Activated T-cell treated with anti-CD3 and anti-CD28 coated beads, Interleukin-2, amount 50 U/mL, for 1 hour (primary cell): ENCODE data around the gene ZNF197.
A peak's percentile ranks its signal among the peaks of the same experiment; 100 is the strongest.
"Not testable (repeated sequence)": the region's sequence is repeated elsewhere in the genome, so short reads cannot be mapped to it uniquely, and the experiment has no call there.

Source experiments
- DNase-seq: peaks from one replicate; pipeline ENCODE4 v3.0.0-alpha.2; 2020

Gene ZNF197

DNA sequence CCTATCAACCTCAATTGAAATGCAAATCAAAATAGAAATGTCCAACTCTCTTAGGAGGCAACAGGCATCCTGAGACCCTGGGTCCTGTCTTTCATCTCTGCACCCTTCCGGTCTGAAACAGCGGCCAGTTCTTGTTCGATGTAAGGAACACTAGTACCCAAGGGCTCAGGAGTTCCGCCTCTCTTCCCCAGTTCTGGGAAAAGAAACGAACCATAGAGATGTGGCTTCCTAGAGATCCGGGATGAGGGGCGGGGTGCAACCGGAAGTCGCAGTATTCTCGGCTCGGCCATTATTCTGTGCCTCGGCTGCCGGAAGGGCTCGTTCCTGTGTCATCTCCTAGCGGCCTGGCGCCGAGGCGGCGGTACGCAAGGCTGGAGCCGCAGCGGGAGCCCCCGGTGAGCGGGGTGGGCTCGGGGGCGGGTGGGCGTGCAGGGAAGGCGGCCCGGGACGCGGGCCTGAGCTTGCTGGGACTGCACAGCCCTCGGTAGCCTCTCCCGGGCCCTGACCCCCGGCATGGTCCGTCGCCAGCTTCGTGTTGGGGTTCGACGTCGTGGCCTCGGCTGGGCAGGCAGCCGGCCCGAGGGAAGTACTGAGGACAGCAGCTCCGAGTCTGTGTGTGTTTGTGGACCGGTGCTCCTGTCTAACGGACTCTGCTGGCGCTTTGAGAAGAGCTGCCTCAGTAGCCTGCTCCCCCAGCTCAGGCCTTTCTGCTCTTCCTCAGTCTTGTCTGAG lies at the start of gene ZNF197:
TSS of gene ZNF197 (plus strand) at position 288 of the 732 bp plus-strand sequence. CDS start 4,119 bp downstream, outside the sequence.
- peak; percentile 53 for DNase-seq

DNA sequence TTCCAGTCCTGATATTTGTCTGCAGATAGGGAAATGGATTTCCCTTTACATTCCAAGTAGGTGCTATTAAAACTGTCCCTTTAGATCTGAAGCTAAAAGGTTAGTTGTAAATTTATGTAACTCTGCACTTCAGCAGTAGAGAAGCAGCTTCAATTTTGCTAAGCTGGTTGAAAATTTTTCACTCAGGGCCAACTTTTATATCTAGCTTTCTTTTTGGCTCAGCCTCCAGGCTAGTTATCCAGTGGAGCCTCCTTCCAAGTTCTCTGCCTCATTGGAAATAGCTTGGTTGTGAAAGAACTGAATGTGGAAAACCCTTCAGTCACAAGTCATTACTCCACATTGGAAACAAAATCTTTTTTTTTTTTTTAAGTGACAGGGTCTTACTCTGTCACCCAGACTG lies 48.2 kb upstream of the ZNF197 start:
- DNase-seq = no peak

DNA sequence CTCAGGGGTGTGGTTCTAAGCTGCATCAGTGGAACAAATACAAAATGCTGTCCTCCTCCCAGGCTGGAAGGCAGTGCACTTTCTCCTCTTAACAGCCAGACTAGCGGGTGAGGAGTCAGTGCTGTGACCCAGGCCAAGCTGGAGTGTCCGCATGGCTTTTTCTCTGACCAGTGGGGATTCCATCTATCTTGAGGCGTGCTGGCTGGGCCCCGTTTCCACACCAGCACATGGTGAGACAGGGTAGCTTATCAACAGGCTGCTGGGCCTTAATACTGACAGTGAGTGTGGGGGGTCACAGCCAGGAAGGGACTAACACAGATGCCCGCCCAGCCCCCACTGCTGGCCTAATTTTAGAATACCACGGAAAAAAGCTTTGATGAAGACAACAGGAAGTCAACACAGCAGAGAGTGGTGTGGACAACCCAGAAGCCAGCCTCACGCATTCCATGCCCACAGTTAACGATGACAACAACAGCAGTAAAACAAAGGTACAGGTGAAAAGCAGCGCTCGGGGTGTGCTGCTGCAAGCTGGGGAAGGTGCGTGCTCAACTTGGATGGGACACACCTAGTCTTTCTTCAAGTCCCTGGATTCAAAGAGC lies 47.4 kb upstream of the ZNF197 start:
- not testable (repeated sequence) for DNase-seq

DNA sequence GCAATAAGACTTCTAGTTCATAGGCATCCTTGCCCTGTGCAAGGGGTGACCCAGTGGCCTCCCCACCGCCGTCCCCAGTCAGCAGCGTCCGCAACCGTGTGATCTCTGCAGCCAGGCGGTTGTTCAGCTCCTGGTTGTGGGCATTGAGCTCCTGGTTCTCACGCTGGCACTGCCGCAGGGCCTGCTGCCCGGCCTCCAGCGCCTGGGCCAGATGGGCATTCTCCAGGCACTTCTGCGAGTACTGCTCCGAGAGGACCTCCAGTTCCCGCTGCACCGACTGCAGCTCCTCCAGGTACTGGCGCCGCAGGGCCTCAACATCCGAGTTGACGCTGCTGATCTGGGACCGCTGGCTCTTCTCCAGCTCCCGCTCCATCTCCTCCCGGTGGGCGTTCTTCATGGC lies 46.5 kb upstream of the ZNF197 start:
- not testable (repeated sequence) for DNase-seq

DNA sequence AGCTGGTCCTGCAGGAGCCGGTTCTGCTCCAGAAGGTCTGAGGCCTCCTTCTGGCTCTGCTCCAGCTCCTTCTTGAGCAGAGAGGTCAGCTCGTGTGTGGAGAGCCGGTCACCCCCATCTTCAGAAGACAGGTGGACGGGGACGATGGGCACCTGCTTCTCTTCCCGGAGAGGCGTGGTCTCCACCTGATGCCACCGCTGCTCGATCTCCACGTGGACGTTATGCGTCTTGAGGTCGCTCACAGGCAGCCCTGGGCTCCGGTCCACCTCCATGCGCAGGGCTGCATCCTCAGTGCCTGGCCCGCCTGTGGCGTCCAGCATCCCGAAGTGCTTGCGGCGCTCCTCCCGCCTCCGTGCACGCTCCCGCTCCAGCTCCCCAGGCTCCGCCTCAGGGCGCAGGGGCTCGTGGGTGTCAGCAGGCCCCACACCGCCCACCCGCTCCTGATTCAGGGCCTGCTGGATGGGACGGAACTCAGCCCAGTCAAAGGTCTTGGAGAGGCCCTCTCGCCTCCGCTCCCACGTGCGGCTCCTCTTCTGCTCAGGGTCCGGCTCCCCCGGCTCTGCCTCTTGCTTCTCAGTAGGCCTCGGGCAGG lies 45.8 kb upstream of the ZNF197 start:
- DNase-seq = not testable (repeated sequence)

DNA sequence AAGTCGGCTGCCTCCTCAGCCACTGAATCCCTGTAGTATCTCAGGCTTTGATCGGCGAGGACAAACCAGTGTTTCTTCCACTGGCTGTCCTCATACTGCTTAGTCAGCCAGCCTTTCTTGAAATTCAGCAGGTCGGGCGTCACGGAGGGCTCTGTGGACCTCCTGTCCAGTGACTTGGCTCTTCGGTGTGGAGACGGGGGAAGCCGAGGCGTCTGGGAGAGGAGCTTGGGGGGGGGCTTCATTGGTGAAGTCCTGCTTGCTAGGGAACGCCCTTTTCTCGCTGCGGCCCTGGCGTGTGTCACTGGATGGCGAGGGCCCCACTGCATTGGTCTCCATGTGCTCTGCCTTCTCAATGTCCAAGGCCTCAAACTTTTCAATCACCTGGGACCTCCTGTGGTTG lies 45.1 kb upstream of the ZNF197 start:
- not testable (repeated sequence) for DNase-seq

DNA sequence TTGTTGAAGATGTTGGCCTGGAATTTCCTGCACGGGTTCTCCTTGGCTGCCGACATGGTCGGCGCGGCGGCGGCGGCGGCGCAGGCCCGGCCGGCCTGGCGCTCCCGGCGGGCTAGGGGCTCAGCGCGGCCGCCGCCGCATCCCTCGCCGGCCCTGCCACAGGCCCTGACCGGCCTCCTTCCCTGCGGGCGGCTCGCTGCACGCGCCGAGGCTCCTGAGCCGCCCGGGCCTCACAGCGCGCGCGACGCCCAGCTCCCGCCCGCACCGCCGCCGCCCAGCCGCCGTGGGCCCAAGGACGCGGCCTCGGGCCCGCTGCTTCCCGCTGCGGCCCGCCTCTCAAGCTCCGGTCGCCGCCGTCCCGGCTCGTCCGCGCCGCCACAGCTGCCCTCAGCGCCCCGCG lies 43.9 kb upstream of the ZNF197 start:
- not testable (repeated sequence) for DNase-seq

DNA sequence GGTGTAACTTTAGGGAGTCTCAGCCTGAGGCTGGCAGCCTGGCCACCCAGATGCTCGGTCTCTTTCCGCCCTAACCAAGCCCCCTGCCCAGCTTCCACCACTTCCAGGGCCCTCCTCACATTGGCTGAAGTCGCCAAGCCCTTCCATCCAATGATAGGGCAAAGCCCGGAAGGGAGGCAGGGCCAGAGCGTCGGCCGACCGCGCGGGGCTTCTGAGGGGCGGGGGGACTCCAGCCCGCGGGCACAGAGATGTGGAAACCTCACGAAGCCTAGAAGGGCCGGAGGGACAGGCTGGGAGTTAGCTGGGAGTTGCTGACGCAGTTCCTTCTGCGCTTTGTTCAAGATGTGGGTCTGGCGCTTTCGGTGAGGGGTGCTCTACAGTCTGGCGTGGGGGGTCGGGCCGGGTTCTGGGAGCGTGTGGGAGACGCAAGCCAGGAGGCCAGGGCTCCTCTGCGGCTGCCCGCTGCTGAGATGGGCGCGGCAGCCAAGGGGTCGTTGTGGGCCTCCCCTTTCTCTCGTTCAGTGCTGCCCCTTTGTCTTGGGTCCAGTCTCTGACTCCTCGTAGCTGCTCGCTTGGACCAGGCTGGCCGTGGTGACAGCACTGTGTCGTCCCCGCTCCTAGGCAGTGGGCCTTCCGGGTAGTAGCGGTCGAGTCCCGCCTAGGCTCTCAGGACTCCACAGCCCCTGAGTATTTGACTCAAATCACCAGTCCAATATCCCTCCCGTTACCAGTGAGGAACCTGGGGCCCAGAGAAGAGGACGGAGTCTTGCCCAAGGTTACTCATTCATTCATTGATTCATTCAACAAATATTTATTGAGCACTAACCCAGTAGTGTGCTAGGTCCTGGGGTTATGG lies 40.0 kb upstream of the ZNF197 start, which contains the start of gene ZNF660:
TSS of gene ZNF660 (plus strand) at position 319 of the 856 bp plus-strand sequence. CDS start 9,230 bp downstream, outside the sequence.
- no peak for DNase-seq

DNA sequence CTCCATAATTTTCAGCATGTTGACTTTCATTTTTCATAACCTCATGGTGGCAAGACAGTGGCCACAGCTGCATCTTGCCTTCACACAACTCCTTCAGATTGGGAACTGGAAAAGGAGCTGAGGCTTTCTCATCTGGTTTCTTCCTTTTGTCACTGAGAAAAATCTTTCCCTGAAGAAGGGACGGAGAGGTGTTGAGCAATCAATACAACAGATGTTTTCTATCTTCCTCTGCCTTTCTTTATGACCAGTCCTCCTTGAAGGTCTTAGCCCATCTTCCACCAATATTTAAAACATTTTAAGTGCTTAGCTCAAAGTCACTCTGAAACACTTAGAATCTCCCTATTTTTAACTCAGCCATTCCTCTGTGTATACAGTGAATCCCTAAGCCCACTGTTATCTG lies 28.2 kb upstream of the ZNF197 start:
- DNase-seq = no peak

DNA sequence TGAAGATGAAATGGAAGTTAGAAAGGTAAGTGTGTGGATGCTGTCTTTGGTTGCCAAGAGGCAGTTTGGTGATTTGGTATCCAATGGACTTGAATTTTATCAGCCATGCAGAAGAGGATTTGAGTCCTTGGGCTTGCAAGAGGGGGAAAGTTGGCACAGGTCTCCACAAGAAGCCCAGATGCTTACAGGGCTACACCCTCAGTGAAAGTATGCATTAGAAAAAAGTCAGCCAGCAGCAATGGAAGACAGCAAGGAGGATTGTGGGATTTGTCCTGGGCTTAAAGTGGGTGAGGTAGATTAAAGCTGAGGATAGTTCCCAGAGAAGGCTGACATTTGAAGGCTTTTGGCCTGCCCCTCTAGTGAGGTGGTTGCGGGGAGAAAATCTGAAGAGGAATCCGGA lies 23.1 kb upstream of the ZNF197 start:
- no peak for DNase-seq

DNA sequence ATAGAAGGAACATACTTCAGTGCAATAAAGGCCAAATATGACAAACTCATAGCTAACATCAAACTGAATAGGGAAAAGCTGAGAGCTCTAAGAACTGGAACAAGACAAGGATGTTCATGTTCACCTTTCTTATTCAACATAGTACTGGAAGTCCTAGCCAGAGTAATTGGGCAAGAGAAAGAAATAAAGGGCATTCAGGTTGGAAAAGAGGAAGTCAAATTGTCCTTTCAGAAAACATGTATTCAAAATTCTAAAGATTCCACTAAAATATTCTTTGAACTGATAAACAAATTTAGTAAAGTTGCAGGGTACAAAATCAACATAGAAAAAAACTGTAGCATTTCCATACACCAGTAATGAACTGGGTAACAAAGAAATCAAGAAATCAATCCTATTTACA lies 12.2 kb upstream of the ZNF197 start:
- DNase-seq = no peak

DNA sequence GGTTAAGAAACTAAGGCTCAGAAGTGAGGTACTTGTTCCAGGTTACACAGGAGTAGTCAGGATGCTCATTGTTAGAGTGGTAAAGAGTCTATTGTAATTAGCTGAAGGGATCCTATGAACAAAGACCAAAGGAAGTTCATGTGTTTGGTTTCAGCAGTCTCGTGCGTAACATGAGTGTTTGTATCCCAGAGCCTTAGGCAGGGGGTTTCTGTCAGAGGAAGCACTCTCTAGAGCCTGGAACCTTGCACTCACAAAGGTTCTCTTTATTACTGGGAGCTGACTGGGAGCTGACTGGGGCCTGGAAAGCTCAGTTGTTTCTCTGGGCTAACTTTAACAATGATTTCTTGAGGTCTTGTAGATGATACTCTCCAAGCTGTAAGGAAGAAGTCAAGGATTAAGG lies 3.9 kb downstream of the ZNF197 start:
- no peak for DNase-seq

DNA sequence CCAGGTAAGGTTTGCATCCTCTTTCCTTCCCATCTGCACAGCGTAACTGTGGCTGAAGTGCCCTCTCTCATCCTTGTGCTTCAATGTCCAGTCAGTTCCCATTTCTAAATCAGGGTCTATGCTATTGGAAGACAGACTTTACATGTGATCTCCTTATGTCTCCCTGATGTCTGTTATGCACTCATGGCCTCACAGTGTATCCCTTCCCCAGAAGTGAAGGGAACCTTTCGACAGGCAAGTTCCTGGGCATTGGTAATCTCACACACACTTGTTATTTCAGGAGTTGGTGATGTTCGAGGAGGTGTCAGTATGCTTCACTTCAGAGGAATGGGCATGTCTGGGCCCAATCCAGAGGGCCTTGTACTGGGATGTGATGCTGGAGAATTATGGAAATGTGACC lies 7.4 kb downstream of the ZNF197 start:
- DNase-seq = no peak

DNA sequence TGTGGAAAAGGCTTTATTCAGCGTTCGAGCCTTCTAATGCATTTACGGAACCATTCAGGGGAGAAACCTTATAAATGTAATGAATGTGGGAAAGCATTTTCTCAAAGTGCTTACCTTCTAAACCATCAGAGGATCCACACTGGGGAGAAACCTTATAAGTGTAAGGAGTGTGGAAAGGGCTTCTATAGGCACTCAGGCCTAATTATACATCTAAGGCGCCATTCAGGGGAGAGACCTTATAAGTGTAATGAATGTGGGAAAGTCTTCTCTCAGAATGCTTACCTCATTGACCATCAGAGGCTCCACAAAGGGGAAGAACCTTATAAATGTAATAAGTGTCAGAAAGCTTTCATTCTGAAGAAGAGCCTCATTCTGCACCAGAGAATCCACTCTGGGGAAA lies 17.5 kb downstream of the ZNF197 start:
- DNase-seq = no peak

DNA sequence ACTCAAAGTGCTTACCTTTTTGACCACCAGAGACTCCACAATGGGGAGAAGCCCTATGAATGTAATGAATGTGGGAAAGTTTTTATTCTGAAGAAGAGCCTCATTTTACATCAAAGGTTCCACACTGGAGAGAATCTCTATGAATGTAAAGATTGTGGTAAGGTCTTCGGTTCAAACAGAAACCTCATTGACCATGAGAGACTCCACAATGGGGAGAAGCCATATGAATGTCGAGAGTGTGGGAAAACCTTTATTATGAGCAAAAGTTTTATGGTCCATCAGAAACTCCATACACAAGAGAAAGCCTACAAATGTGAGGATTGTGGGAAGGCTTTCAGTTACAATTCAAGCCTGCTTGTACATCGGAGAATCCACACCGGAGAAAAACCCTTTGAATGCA lies 18.2 kb downstream of the ZNF197 start:
- no peak for DNase-seq

DNA sequence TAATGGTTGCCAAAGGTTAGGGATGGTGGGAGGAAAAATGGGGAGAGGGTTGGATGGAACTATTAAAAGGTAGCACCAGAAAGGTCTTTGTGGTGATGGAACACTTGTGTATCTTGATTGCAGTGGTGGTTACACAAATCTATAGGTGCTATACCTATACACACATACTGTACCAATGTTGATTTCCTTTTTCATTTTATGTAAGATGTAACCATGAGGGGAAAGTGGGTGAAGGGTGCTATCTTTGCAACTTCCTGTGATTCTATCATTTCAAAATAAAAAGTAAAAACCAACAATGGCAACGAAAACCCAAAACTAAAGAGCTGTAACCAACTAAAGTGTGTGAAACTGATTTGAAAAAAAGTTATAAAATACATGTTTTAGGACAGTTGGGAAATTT lies 22.9 kb downstream of the ZNF197 start:
- DNase-seq = no peak

DNA sequence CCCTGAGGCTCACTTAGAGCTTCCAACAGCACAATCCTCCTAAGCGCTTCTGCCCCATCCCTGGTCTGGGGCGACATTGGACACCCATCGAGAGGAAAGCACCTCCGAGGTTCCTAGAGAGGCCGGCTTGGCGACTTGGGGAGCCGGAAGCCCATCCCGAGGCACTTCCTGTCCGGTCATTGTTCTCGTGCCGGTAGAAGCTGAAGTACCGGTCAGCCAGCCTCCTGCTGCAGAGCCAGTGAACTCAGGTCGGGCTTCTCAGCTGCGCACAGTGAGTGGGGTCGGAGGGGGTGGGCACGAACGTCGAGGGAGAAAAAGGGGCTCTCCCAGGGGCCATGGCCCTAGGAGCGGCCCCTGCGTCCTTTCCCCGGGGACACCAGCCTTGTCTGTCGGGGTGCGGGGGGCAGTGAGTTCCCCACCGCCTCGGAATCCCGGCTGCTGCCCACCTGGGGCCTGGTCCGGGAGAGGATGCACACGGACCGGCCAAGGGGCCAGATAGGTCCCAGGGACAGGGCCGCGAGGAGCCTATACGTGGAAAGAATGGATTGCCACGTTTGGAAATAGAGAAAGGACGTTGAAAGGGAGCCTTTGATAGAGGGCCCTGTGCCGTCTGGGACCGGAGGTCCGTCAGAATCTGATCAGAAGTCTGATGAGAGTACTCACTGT lies 23.9 kb downstream of the ZNF197 start, which contains the start of gene ZNF35:
TSS of gene ZNF35 (plus strand) at position 169 of the 666 bp plus-strand sequence. CDS start 2,336 bp downstream, outside the sequence.
- DNase-seq = no peak

DNA sequence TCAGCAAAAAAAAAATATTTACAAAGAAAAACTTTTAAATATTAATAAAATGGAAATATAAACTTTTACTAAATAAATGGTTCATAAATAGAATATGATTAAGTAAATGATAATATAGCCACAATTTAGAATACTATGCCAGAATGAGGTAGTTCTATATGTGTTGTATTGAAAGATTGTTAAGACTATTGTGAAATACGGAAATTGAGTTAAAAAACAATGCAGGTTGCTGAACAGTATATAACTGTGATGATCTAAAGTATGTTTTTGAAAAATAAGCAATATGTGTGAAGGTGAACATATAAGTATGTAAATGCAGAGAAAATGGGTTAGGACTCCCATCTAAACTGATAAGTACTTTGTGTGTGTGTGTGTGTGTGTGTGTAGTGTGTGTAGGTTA lies 24.9 kb downstream of the ZNF197 start:
- DNase-seq = no peak

DNA sequence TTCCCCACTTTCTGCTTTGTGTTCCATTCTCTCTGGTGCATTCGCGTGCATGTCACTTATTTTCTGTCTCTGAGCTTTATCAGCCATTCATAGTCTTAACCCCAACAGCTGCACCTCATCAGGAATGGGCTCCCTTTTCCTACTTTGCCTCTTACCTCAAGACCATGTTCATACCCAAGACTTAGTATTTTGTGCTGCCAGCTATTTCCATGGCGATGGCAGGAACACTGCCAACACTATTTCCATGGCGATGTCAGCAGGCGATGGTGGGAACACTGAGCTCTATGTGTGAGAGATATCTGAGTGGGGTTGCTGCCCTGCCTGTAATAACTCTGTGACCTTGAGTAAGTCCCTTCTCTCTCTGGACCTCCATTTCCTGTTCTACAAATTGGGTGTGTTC lies 29.2 kb downstream of the ZNF197 start:
- DNase-seq = no peak

DNA sequence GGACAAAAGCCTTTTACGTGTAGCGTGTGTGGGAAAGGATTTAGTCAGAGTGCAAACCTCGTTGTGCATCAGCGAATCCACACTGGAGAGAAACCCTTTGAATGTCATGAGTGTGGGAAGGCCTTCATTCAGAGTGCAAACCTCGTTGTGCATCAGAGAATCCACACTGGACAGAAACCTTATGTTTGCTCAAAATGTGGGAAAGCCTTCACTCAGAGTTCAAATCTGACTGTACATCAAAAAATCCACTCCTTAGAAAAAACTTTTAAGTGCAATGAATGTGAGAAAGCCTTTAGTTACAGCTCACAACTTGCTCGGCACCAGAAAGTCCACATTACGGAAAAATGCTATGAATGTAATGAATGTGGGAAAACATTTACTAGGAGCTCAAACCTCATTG lies 34.2 kb downstream of the ZNF197 start:
- no peak for DNase-seq

DNA sequence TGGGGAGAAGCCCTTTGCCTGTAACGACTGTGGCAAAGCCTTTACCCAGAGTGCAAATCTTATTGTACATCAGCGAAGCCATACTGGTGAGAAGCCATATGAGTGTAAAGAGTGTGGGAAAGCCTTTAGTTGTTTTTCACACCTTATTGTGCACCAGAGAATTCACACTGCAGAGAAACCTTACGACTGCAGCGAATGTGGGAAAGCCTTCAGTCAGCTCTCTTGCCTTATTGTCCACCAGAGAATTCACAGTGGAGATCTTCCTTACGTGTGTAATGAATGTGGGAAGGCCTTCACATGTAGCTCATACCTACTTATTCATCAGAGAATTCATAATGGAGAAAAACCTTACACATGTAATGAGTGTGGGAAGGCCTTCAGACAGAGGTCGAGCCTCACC lies 34.6 kb downstream of the ZNF197 start:
- no peak for DNase-seq

DNA sequence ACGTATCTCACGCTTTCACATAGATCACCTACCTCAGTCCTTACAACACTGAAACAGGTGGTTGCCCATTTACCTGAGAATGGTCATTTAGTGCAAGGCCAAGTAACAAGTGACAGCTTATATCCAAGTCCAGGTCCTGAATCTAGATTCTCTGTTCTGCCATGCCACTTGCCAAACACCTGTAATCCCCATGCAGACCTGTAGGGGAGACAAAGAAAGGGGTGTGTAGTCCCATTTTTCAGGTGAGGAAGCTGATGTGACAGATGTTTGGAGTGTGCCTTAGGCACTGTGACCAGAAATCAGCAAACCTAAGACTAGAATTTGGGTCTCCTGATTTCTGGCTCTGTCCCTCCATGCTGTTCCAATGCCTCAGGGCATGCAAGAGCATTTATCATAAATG lies 36.4 kb downstream of the ZNF197 start:
- no peak for DNase-seq

DNA sequence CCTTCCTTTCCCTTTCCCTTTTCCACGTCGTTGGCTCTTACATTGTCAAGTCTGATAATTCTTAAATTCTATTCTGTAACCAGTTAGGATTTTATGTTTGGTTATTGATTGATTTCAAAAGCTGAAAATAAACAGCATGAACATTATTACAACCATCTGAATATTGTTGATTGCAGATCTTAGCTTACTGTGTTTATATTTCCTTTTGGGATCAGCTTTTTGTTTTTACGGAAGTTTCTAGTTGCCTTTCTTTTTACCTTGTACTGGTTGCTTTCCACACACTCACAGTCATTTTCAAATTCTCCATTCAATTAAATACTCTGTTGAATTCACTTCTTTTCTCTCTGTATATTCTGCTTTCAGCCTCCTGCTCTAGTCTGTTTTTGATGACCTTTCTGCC lies 40.3 kb downstream of the ZNF197 start:
- DNase-seq = no peak
